ENCODE results near the gene KCNIP1.
"Not testable (repeated sequence)": the region's sequence is repeated elsewhere in the genome, so short reads cannot be mapped to it uniquely, and the experiment has no call there.

KCNIP1 gene

DNA sequence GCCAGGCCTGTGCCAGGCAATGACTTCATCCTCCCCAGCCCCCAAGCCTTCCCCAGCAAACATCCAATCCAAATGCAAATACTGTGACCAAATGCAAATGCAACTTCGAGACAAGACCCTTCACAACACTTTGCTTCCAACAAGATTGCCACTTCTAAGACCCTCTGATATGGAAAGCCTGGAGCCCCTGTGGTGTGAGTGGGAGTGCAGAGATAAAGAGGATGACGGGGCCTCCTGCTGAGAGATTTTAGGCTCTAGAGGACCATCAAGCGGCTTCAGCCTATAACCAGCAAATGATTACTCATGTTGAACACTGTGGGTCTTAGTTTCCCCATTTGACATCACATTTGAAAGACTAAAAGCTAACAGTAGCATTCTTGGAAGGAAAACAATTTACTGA lies 233.1 kb downstream of the KCNIP1 start:
- no peak for DNase-seq

DNA sequence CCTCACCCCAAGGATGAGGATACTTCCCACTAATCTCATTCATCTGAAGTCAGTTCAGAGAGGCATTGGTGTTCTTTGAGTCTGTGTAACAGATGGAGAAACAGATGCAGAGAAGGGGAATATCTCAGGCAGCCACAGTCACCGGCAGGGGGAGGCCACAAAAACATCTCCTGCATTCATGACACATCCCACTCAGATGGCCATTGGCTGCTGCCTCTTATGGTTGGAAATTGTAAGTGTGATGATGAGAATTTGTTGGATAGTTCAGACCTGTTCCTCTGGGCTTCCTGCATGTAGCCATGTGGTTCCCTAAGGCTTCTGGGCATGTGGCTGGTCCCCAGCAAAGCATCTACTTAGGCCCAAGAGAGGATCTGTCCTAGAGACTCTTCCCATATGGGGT lies 233.8 kb downstream of the KCNIP1 start:
- no peak for DNase-seq

DNA sequence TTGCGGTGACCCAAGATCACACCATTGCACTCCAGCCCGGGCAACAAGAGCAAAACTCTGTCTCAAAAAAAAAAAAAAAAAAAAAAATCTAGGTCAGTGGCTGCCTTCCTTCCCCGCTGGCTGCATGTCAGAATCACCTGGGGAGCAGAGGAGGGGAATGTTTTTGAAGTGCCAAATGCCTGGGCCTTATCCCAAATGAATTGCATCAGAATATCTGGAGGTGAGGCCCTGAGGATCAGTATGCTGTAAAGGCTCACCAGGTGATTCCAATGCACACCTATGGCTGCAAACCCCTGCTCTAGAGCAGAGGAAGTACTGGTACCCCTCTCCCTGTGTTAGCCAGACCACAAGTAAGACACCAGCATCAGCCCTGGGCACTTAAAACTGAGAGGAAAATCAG lies 235.0 kb downstream of the KCNIP1 start:
- no peak for DNase-seq

DNA sequence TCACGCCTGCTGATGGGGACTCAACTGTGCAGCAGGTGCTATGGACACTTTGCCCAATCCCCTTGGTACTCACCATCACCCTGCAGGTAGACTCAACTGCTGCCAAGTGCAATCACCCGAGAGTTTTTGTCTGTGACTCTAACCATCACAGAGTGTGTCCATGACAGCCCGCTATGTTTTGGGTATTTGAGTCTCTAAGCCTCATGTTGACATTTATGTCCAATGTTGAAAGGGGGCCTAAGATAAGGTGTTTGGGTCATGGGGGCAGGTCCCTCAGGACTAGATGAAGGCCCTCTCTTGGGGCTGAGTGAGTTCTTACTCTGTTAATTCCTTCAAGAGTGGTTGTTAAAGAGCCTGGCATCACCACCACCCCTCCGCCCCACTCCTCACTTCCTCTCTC lies 235.6 kb downstream of the KCNIP1 start:
- no peak for DNase-seq

DNA sequence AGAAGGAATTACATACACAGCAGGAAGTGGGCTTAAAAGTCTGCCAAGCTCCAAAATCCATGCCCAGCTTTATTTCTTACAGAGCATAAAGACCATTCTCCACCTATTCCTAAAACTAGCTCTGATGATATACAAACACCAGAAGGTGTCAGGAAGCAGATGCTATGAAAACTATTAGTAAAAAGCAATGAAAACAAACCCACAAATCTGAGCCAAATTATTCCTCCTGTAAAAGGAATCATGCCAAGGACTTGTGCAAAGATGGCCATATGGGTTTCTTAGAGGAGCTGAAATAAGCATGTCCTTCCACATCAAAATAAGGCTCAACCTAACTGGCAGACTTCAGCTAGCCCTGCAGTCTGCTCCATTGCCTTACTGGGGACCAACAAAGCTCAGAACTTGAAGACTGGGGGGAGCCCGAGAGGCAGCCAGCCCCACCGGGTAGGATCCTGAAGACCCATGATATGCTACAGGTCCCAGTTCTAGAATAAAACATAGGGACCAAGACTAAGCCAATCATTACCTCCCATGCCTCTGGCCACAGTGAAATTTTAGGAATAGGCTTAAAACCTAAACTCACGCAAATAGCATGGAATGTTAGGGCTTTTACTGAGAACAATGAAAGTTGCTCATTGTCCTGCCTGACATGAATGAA lies 236.9 kb downstream of the KCNIP1 start:
- no peak for DNase-seq

DNA sequence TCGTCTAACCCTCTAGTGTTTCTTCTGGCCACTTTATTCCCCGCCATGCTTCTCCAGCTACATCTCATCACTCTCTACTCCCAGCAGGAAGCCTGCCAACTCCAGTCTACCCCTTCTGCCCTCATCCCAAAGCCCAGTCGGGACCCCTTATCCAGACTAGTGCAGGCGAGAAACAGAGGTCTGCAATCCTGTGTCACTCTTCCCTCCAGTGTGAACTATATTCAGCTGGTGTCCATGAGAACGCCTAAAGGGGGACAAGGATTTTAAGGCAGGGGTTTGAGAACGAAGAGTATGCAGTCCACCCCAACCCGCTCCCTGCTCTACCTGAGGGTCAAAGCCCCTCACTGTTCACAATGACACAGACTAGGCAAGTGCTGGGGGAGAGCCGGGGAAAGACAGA lies 238.0 kb downstream of the KCNIP1 start:
- DNase-seq: no peak

GRCh38 chr5:170743876-170744212 lies 240.0 kb downstream of the KCNIP1 start:
- no peak for DNase-seq

DNA sequence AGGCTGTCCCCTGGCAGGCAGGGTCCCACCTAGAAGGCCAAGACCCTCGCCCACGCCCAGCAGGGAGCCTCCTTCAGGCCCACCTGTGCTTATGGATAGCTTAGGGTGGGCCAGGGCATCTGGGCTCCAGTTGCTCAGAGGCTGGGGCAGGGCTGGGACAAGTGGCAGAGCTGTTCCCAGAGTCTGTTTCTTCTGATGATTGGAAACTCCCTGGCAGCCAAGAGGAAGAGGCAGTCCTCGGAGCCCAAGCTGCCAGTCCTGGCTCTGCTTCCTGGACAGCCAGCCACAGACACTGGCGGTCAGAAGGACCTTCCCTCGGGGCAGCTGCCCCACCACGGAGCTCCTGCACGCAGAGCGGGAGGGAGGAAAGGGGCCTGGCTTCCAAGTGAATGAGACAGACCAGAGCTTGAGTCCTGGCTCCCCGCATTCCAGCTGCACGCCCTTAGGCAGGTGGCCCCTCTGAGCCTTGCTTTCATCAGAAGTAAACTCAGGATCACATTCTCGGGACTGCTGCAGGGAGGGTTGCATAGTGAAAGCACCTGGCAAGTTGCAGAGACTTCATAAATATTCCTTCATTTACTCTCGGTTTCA lies 241.8 kb downstream of the KCNIP1 start:
- DNase-seq: no peak

GRCh38 chr5:170746075-170746960 lies 242.5 kb downstream of the KCNIP1 start:
- DNase-seq: no peak

DNA sequence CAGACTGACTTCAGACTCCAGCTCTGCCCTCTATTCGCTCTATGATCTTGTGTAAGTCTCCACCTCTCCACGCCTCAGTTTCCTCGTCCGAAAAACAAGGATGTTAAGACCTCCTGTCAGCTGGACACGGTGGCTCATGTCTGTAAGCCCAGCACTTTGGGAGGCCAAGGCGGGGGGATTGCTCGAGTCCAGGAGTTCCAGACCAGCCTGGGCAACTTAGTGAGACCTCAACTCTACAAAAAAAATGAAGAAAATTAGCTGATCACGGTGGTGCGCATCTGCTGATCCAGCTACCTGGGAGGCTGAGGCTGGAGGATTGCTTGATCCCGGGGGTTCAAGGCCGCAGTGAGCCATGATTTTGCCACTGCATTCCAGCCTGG lies 243.1 kb downstream of the KCNIP1 start:
- no peak for DNase-seq

DNA sequence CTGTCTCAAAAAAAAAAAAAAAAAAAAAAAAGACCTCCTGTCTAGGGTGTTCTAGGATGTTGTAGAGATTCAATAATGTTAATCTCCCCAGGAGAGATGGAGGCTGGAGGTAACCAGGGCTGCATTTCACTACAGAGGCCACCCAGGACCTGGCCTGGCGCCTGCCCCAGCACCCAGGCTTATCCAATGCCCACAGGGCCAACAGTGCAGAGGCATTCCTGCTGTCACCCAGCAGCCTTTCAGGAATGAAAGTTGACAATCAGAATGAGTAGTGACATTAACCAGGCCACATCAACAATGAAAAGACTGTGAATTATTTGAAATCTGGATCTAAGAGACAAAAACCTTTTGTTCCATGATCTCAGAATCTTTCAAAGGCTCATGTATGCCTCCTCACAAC lies 243.5 kb downstream of the KCNIP1 start:
- no peak for DNase-seq

DNA sequence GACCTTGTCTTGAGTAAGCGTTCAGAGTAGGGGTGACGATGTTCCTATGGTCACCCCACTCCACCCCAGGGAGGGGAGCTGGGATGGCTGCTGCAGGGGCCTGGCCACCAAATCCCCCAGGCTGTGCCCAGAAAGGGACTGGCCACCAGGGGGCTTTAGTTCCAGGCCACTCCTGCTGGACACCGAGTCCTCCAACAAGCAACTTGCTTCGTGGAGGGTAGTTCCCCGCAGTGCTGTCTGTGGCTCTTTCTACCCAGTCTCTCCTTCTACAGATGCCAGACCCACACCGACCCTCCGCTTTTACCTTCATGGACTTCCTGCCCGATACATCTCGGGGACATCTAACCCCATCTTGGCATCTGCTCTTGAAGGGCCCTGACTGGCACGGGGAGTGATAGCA lies 244.0 kb downstream of the KCNIP1 start:
- no peak for DNase-seq

- no peak for DNase-seq
Measured at GRCh38 chr5:170748951-170749471, 245.2 kb downstream of the KCNIP1 start.

DNA sequence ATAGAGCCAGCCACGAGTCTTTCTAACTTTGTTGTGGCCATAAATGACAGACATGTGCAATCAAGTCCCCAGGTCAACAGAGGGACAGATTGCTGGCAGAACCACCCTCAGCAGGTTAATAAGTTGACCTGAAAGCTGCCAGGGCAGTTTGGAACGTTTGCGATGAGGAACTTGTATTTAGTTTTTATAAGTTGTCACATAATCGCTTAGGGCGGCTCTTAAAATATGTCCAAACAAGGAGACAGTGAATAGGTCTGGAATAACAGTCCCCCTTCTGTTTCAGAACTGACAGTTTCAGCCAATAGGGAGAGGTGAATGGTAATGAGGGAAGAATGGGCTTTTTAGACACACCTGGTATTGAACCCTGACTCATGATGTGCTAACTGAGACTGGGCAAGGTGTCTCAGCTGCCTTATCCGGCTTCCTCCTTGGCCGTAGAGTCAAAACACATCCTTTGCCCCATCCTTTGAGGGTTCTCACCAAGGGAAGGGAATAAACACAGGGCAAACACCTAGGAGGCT lies 246.2 kb downstream of the KCNIP1 start:
- no peak for DNase-seq

DNA sequence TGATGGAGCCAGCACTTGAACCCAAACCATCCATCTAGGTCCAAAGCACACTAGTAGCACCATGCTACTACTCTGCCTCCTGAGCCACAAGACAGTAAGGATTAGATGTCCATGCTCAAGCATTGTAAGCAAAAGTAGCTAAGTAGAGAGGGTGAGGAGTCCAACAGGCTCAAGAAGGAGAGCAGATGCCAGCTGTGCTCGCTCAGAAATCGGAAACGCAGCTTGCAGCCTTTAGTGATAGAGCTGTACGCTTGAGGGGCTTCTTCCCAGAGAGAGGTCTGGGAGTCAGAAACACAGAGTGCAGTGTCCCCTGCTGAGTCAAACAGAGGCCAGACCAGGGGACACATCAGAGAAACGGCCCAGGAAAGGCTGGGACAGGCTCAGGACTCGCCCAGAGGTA lies 247.0 kb downstream of the KCNIP1 start:
- DNase-seq: no peak

DNA sequence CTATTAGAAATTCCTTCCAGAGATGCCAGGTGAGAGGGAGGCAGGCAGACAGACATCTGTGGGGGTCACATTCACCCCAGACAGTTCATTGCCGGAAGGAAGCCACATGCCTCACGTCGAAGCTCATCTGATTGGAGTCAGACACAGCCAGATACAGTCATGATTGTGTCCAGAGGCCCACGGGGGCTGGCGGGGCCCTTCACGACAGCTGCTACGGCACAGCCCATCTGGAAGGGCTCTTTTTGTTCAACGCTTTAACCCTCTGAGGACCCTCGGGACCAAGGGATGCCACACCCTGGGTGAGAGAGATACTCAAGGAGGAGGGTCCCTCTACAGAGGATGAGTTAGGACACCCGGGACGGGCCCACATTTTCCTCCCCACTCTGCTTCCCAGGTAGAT lies 247.8 kb downstream of the KCNIP1 start:
- DNase-seq: no peak

- no peak for DNase-seq
Measured at GRCh38 chr5:170752257-170753215, 248.7 kb downstream of the KCNIP1 start.

DNA sequence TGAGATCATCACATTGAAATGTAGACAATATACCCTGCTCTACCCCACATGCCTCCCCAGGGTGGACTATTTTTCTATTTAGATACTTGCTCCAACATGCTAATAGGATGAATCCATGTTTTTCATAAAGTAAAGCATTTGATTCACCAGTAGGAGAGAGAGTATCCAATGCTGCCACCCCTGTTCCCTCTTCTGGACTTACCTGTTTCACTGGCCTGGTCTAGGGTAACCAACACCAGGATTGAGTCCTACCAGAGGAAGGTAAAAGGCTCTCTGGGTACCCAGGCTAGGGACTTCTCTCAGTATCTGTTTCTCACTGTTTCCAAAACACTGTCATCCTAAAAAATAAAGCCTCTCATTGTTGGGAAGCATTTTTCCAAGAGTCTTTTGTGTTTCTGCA lies 249.5 kb downstream of the KCNIP1 start:
- no peak for DNase-seq

DNA sequence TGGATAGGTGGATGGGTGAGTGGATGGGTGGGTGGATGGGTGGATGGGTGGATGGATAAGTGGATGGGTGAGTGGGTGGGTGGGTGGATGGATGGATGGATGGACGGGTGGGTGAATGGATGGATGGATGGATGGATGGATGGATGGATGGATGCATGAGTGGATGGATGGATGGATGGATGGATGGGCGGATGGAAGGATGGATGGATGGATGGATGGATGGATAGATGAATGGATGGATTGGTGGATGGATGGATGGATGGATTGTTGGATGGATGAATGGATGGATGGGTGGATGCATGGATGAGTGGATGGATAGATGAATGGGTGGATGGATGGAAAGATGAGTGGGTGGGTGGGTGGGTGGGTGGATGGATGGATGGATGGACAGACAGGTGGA lies 250.7 kb downstream of the KCNIP1 start:
- DNase-seq: not testable (repeated sequence)

- no peak for DNase-seq
Measured at GRCh38 chr5:170755679-170756456, 252.0 kb downstream of the KCNIP1 start.

DNA sequence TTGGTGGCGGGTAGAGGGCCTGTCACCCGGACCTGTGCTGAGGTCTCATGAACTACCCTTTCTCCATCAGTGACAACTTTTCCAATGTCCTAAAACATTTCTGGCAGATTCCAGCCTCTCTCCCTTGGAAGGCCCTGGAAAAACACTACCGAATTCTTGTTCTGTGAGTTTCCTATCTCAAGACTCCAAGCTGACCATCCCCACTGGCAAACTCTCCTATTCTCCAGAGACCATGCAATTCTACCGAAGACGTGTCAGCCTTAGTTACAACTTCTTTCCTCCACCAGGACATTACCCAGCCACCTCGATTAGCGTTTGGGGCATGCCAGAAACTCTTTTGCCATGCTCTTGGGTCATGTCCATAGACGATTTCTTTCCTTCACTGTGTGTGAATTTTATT lies 252.9 kb downstream of the KCNIP1 start:
- DNase-seq: no peak

DNA sequence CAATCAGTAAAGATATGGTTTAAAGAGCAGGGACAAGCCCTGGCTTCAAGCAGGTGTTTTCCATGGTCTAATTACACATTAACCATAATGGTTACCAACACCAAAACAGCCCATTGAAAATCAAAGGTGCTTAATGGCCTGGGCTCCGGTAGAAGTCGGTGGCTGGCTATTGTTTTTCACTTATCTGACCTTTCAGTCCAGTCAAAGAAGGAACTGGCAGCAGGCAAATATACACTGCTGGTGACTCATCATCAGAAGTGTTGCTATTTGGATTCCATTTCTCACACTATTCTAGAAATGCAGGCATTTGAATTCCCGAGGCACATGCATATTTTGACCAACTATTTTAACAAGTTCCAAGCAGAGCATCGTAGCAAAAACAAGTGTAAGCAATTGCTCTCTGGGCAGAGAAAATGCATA lies 253.4 kb downstream of the KCNIP1 start:
- no peak for DNase-seq
